HFF-Myc (cell line): ENCODE results near the gene SEMA4F.

ENCODE experiments used
- DNase-seq: peaks from one replicate; pipeline ENCODE4 v3.0.0-alpha.2; 2011; ENCODE audit warnings: low read depth; ENCODE audit errors: extremely low read depth
- H3K4me3 ChIP-seq: replicated peaks from 2 replicates; pipeline ENCODE4 v1.5.1; 2011; ENCODE audit warnings: low read depth, mild to moderate bottlenecking, control low read depth, low read length
- CTCF ChIP-seq: IDR thresholded peaks from 2 replicates; pipeline ENCODE4 v1.5.1; 2012; ENCODE audit warnings: mild to moderate bottlenecking, low read depth, low read length, control low read depth; ENCODE audit errors: missing control alignments

The SEMA4F gene

GRCh38 chr2:74658516-74658915, 4.5 kb downstream of the SEMA4F start:
- H3K4me3 ChIP-seq = no peak overlapping the region
- peak; percentile 45 for DNase-seq
- TF ChIP-seq CTCF = no peak

GRCh38 chr2:74659462-74659861, 5.4 kb downstream of the SEMA4F start:
- no peak for TF ChIP-seq CTCF
- no peak for DNase-seq
- no peak overlapping the region for H3K4me3 ChIP-seq

- TF ChIP-seq CTCF = no peak
- no peak for DNase-seq
- H3K4me3 ChIP-seq = no peak overlapping the region
These were observed 14.0 kb downstream of the SEMA4F start for GRCh38 chr2:74668087-74668486.

GRCh38 chr2:74670263-74670662, 16.2 kb downstream of the SEMA4F start:
- no peak for DNase-seq
- TF ChIP-seq CTCF = no peak
- no peak overlapping the region for H3K4me3 ChIP-seq

GRCh38 chr2:74671479-74671878, 17.4 kb downstream of the SEMA4F start:
- no peak for TF ChIP-seq CTCF
- no peak for DNase-seq
- no peak overlapping the region for H3K4me3 ChIP-seq

GRCh38 chr2:74673826-74674528, 19.9 kb downstream of the SEMA4F start:
- no peak overlapping the region for H3K4me3 ChIP-seq
- no peak for TF ChIP-seq CTCF
- DNase-seq = no peak

GRCh38 chr2:74675090-74675489, 21.0 kb downstream of the SEMA4F start:
- no peak overlapping the region for H3K4me3 ChIP-seq
- peak; percentile 21 for TF ChIP-seq CTCF
- no peak for DNase-seq
